GM20000 (cell line): Measurements from ENCODE around the gene ARPC1A.
"Not testable (repeated sequence)": the region's sequence is repeated elsewhere in the genome, so short reads cannot be mapped to it uniquely, and the experiment has no call there.

Experiments used
- DNase-seq: peaks from one replicate; pipeline ENCODE4 v3.0.0; 2012; ENCODE audit warnings: low spot score
- CTCF ChIP-seq: IDR thresholded peaks from 2 replicates; pipeline ENCODE4 v1.5.1; 2012; ENCODE audit warnings: mild to moderate bottlenecking, control low read depth; ENCODE audit errors: extremely low read depth, missing control alignments

The ARPC1A gene

GRCh38 chr7:99380823-99381663 is 55.3 kb downstream of the ARPC1A start:
- DNase-seq = peak; percentile 82
- no peak for TF ChIP-seq CTCF

GRCh38 chr7:99381664-99382075 is 56.0 kb downstream of the ARPC1A start:
- TF ChIP-seq CTCF = no peak
- no peak for DNase-seq

- no peak for DNase-seq
- no peak for TF ChIP-seq CTCF
Measured at GRCh38 chr7:99383203-99383602, 57.5 kb downstream of the ARPC1A start.

GRCh38 chr7:99383791-99384370 is 58.2 kb downstream of the ARPC1A start:
- no peak for DNase-seq
- no peak for TF ChIP-seq CTCF

- no peak for TF ChIP-seq CTCF
- no peak for DNase-seq
Measured at GRCh38 chr7:99384523-99384922, 58.8 kb downstream of the ARPC1A start.

- TF ChIP-seq CTCF = no peak
- DNase-seq = no peak
Measured at GRCh38 chr7:99385564-99385963, 59.9 kb downstream of the ARPC1A start.

- DNase-seq = no peak
- TF ChIP-seq CTCF = peak; percentile 34
Measured at GRCh38 chr7:99386584-99387238, 61.0 kb downstream of the ARPC1A start.

- not testable (repeated sequence) for DNase-seq
Measured at GRCh38 chr7:99387239-99387635, 61.5 kb downstream of the ARPC1A start.
